H7 (cell line): ENCODE measurements around the gene KREMEN2. TPM values are rescaled to one million over a fixed set of nuclear protein-coding genes. Genes with fewer than 3 reads are reported as not detected.
A peak's percentile ranks its signal among the peaks of the same experiment; 100 is the strongest.

ENCODE experiments used
- DNase-seq: peaks from one replicate; pipeline ENCODE4 v3.0.0; 2012
- H3K27me3 ChIP-seq: 2 replicates; pipeline ENCODE4 v1.6.0; 2011; ENCODE audit warnings: mild to moderate bottlenecking, low read length; ENCODE audit not compliant: control insufficient read depth, insufficient read depth
- H3K36me3 ChIP-seq: replicated peaks from 2 replicates; pipeline ENCODE4 v1.5.1; 2011; ENCODE audit warnings: low read length; ENCODE audit not compliant: control insufficient read depth, insufficient read depth
- H3K4me3 ChIP-seq: 2 replicates; pipeline ENCODE4 v1.5.1; 2011; ENCODE audit warnings: low read depth, mild to moderate bottlenecking, control low read depth, low read length, moderate library complexity; ENCODE audit not compliant: insufficient read depth
- total RNA-seq: library from RNA; depleted of rRNA; stranded (reverse); fragments of >200 nt; shearing (Covaris generic); gene quantifications from 2 replicates; pipeline ENCODE4 v1.2.3, GENCODE V29; 2014

KREMEN2 gene
- total RNA-seq, 1 experiment from 2014 or later: 20.9 TPM

- Histone ChIP-seq H3K36me3 (no peaks in the 10 kb centered on the region), H3K27me3 (no peaks in the 10 kb centered on the region; the same call in 1 of the 2 replicates), H3K4me3 (no peak overlapping the region)
- DNase-seq: no peak
Observed at GRCh38 chr16:2986623-2987188, 22.6 kb downstream of the KREMEN2 start.

GRCh38 chr16:2987286-2987685, 23.2 kb downstream of the KREMEN2 start:
- no peak for DNase-seq
- Histone ChIP-seq H3K36me3 (no peaks in the 10 kb centered on the region), H3K27me3 (no peaks in the 10 kb centered on the region; the same call in 1 of the 2 replicates), H3K4me3 (no peak overlapping the region)

DNA sequence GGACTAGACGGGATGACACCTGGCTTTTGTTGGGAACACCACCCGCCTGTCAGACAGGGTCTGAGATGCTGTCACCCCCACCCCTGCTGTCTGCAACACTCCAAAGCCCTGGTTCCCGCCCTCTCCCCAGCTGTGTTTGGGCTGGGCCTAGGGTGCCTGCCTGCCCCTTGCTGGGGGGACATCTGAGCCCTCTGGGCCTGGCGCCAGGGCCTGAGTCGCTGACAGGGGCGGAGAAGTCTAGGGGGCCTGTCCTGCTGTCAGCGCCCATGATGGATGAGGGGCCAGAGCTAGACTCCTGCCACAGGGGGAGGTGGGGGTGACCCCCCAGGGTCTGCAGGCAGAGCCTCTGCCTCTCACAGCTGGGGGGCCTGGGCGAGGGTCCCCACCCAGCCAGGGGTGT, 23.8 kb downstream of the KREMEN2 start:
- no peak for DNase-seq
- no peak overlapping the region for H3K4me3 ChIP-seq
- H3K36me3 ChIP-seq: no peaks in the 10 kb centered on the region

DNA sequence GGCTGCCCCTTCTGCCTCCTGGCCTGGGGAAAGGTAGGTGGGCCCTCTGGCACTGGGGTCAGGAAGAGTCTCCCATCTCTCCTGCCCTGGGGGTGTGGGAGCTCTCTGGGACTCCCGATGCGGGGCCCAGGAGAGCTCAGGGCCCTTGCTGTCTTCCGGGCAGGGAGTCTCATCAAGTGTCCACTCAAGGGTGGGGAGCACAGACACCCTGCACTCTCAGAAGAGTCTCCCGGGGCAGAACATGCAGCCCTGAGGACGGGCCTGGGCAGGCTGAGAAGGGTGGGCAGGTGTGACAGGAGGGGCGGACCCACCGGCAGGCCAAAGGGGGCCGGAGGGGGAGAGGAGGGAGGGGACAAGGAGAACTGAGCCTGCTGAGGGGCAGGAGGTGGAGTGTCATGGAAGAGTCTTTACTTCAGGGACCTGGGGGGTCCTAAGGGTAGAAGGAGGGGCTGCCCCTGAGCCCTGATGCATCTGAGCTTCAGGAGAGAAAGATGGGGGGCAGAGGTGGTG, 24.6 kb downstream of the KREMEN2 start:
- no peak overlapping the region for H3K4me3 ChIP-seq
- peak; percentile 76 for DNase-seq
- H3K36me3 ChIP-seq: no peaks in the 10 kb centered on the region
- no peaks in the 10 kb centered on the region; the same call in 1 of the 2 replicates for H3K27me3 ChIP-seq

More for the DNA sequence above, 23.8 kb downstream of the KREMEN2 start:
- no peaks in the 10 kb centered on the region; the same call in 1 of the 2 replicates for H3K27me3 ChIP-seq

- Histone ChIP-seq H3K27me3 (no peaks in the 10 kb centered on the region; the same call in 1 of the 2 replicates), H3K36me3 (no peaks in the 10 kb centered on the region), H3K4me3 (no peak overlapping the region)
- DNase-seq: peak; percentile 76
Observed at GRCh38 chr16:2990891-2991290, 26.8 kb downstream of the KREMEN2 start.

GRCh38 chr16:2991566-2992261, 27.6 kb downstream of the KREMEN2 start:
- Histone ChIP-seq H3K4me3 (no peak overlapping the region), H3K36me3 (no peaks in the 10 kb centered on the region), H3K27me3 (no peaks in the 10 kb centered on the region; the same call in 1 of the 2 replicates)
- no peak for DNase-seq

DNA sequence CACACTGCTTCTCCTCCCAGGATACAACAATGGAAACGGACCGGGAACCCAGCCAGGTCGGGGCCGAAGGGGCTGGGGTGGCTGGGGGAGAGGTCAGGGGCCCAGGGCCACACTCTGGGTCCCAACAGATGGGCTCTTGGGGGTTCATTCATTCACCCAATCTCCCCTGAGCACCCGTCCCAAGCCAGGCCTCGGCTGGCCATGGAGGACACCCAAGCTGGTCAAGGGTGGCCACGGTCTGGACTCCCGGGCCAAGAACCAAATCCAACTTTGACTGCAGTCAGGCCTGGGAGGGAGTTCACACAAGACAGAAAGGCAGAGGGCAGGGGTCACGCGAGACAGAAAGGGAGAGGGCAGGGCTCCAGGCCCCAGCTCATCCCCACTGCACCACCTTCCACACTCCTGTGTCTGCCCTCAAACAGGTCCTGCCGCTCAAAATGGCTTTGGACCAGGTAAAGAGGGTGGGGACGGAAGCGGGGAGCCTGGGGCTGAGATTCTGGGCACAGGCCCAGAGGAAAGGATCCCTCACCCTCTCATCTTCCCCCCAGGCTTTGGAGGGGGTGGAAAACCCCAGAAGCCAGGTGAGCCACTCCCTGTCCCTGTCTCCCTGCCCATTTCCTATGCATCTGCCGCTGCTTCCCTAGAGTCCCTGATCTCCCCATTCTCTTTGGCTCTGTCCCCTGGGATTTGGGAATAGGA, 28.5 kb downstream of the KREMEN2 start:
- no peak overlapping the region for H3K4me3 ChIP-seq
- H3K36me3 ChIP-seq: no peaks in the 10 kb centered on the region
- no peak for DNase-seq
- no peaks in the 10 kb centered on the region; the same call in 1 of the 2 replicates for H3K27me3 ChIP-seq

GRCh38 chr16:2996298-2996697, 32.2 kb downstream of the KREMEN2 start:
- Histone ChIP-seq H3K36me3 (no peaks in the 10 kb centered on the region), H3K27me3 (no peaks in the 10 kb centered on the region), H3K4me3 (no peak overlapping the region)
- no peak for DNase-seq

- no peaks in the 10 kb centered on the region for H3K27me3 ChIP-seq
- no peak overlapping the region for H3K4me3 ChIP-seq
- no peaks in the 10 kb centered on the region for H3K36me3 ChIP-seq
- DNase-seq: no peak
Observed at GRCh38 chr16:2999929-3000328, 35.9 kb downstream of the KREMEN2 start.

- no peaks in the 10 kb centered on the region for H3K27me3 ChIP-seq
- no peaks in the 10 kb centered on the region for H3K36me3 ChIP-seq
- no peak overlapping the region for H3K4me3 ChIP-seq
- no peak for DNase-seq
Observed at GRCh38 chr16:3000540-3000939, 36.5 kb downstream of the KREMEN2 start.

DNA sequence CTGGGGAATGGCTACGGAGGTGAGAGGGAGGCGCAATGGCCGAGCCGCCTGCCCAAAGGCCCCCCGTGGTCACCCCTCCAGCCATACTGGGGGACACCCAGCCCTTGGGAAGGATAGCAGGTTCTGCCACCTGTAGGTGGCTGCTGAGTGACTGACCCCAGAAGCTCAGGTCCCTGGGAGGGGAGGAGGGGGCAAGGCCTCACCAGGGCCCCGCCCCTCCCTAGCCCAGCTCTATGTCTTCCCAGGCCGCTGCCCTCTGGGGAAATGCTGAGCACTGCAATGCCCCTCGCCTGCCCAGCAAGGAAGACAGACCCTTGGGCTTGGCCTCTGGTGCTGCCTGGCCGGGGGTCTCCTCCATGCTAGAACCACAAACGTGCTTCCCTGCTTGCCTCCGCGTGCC, 37.2 kb downstream of the KREMEN2 start:
- H3K36me3 ChIP-seq: no peaks in the 10 kb centered on the region
- peak; percentile 87 for DNase-seq
- no peaks in the 10 kb centered on the region for H3K27me3 ChIP-seq
- H3K4me3 ChIP-seq: no peak overlapping the region

GRCh38 chr16:3003582-3004270, 39.7 kb downstream of the KREMEN2 start:
- no peaks in the 10 kb centered on the region; the same call in 1 of the 2 replicates for H3K36me3 ChIP-seq
- H3K27me3 ChIP-seq: no peaks in the 10 kb centered on the region
- DNase-seq: peak; percentile 99
- H3K4me3 ChIP-seq: no peak overlapping the region; the same call in 1 of the 2 replicates

GRCh38 chr16:3004319-3004718, 40.2 kb downstream of the KREMEN2 start:
- peak; percentile 68 for DNase-seq
- H3K27me3 ChIP-seq: no peaks in the 10 kb centered on the region
- peak overlapping the region; percentile 12 for H3K4me3 ChIP-seq
- no peaks in the 10 kb centered on the region; the same call in 1 of the 2 replicates for H3K36me3 ChIP-seq

- DNase-seq: peak; percentile 80
- H3K27me3 ChIP-seq: no peaks in the 10 kb centered on the region
Observed at GRCh38 chr16:3004781-3005284, 40.8 kb downstream of the KREMEN2 start.

More at GRCh38 chr16:3004781-3005284, 40.8 kb downstream of the KREMEN2 start:
- H3K4me3 ChIP-seq: peak overlapping the region; percentile 51
- H3K36me3 ChIP-seq: no peaks in the 10 kb centered on the region; the same call in 1 of the 2 replicates
